Neural crest cell (in vitro differentiated cells): Measurements from ENCODE around the gene PDZRN3. TPM values are rescaled to one million over a fixed set of nuclear protein-coding genes. Genes with fewer than 3 reads are reported as not detected.

Experiments used
- DNase-seq: peaks from one replicate; pipeline ENCODE4 v3.0.0; 2021; ENCODE audit warnings: low read depth, mixed read lengths, low spot score
- H3K27ac Mint-ChIP-seq: one replicate; pipeline ENCODE4 v1.8.0; 2021; ENCODE audit warnings: mild to moderate bottlenecking, mixed read lengths; ENCODE audit not compliant: unreplicated experiment
- H3K27me3 Mint-ChIP-seq: 2 replicates; pipeline ENCODE4 v1.8.0; 2021; ENCODE audit warnings: low read depth, mild to moderate bottlenecking, mixed read lengths
- H3K36me3 Mint-ChIP-seq: 2 replicates; pipeline ENCODE4 v1.8.0; 2021; ENCODE audit warnings: low read depth, mild to moderate bottlenecking, mixed read lengths
- H3K4me1 Mint-ChIP-seq: 2 replicates; pipeline ENCODE4 v1.8.0; 2021; ENCODE audit warnings: mixed read lengths
- H3K4me3 Mint-ChIP-seq: one replicate; pipeline ENCODE4 v1.8.0; 2021; ENCODE audit warnings: mild to moderate bottlenecking, mixed read lengths
- H3K9me3 Mint-ChIP-seq: 2 replicates; pipeline ENCODE4 v1.8.0; 2021; ENCODE audit warnings: mixed read lengths
- CTCF ChIP-seq: fragments of 200-600 bp; sonication (generic); conservative IDR thresholded peaks from 2 replicates; pipeline ENCODE4 v1.5.0; 2021; ENCODE audit warnings: antibody characterized with exemption, mild to moderate bottlenecking
- total RNA-seq: library from RNA; stranded (reverse); gene quantifications from 2 replicates; pipeline ENCODE4 v1.2.1, GENCODE V29; 2021

Gene PDZRN3
- total RNA-seq, 1 donor from 2014 or later, result 12.2 TPM

GRCh38 chr3:73602170-73602569 is 22.6 kb downstream of the PDZRN3 start:
- DNase-seq, result no peak
- peaks cover 12% of the 10 kb centered on the region for H3K36me3 Mint-ChIP-seq
- no peak overlapping the region for H3K4me3 Mint-ChIP-seq
- no peak for TF ChIP-seq CTCF
- H3K9me3 Mint-ChIP-seq, result no peaks in the 10 kb centered on the region
- no peak overlapping the region for H3K27ac Mint-ChIP-seq
- H3K4me1 Mint-ChIP-seq, result peaks cover 12% of the 10 kb centered on the region
- H3K27me3 Mint-ChIP-seq, result no peaks in the 10 kb centered on the region

GRCh38 chr3:73601481-73601880 is 23.3 kb downstream of the PDZRN3 start:
- Mint-ChIP-seq H3K27me3 (no peaks in the 10 kb centered on the region), H3K4me1 (peaks cover 12% of the 10 kb centered on the region), H3K36me3 (peaks cover 13% of the 10 kb centered on the region), H3K27ac (peak overlapping the region; percentile 96), H3K9me3 (no peaks in the 10 kb centered on the region), H3K4me3 (no peak overlapping the region)
- TF ChIP-seq CTCF, result no peak
- no peak for DNase-seq

GRCh38 chr3:73601011-73601410 is 23.7 kb downstream of the PDZRN3 start:
- TF ChIP-seq CTCF, result no peak
- DNase-seq, result no peak
- H3K4me1 Mint-ChIP-seq, result peaks cover 12% of the 10 kb centered on the region
- no peaks in the 10 kb centered on the region for H3K9me3 Mint-ChIP-seq
- peaks cover 18% of the 10 kb centered on the region for H3K36me3 Mint-ChIP-seq
- H3K27me3 Mint-ChIP-seq, result no peaks in the 10 kb centered on the region
- no peak overlapping the region for H3K4me3 Mint-ChIP-seq
- peak overlapping the region; percentile 96 for H3K27ac Mint-ChIP-seq

GRCh38 chr3:73600293-73600938 is 24.3 kb downstream of the PDZRN3 start:
- no peak for TF ChIP-seq CTCF
- Mint-ChIP-seq H3K36me3 (peaks cover 21% of the 10 kb centered on the region), H3K27me3 (no peaks in the 10 kb centered on the region), H3K4me3 (peak overlapping the region; percentile 4), H3K4me1 (peaks cover 9% of the 10 kb centered on the region), H3K9me3 (no peaks in the 10 kb centered on the region), H3K27ac (peak overlapping the region; percentile 96)
- DNase-seq, result no peak

GRCh38 chr3:73599605-73600004 is 25.1 kb downstream of the PDZRN3 start:
- H3K36me3 Mint-ChIP-seq, result peaks cover 21% of the 10 kb centered on the region
- no peaks in the 10 kb centered on the region for H3K27me3 Mint-ChIP-seq
- no peaks in the 10 kb centered on the region for H3K9me3 Mint-ChIP-seq
- no peak overlapping the region for H3K27ac Mint-ChIP-seq
- no peak overlapping the region for H3K4me3 Mint-ChIP-seq
- H3K4me1 Mint-ChIP-seq, result peaks cover 7% of the 10 kb centered on the region
- no peak for TF ChIP-seq CTCF
- DNase-seq, result no peak
